Esophagus muscularis mucosa (tissue), 4 donors: ENCODE measurements around the gene POLDIP2. TPM values are rescaled to one million over a fixed set of nuclear protein-coding genes. Genes with fewer than 3 reads are reported as not detected.

ENCODE experiments used
- DNase-seq: peaks from one replicate; pipeline ENCODE4 v3.0.0-alpha.2; 2017; ENCODE audit errors: extremely low spot score
- H3K27ac ChIP-seq, 4 donors: fragments of 200-600 bp; sonication (generic); replicated peaks in 1 of 4; 1 replicate in 3 of 4; 2 replicates in 1 of 4; pipeline ENCODE4 v1.5.1; 2016 to 2019; ENCODE audit warnings: mild to moderate bottlenecking in 1 of 4
- H3K27me3 ChIP-seq, 4 donors: fragments of 200-600 bp; sonication (generic); one replicate each; pipeline versions ENCODE4 v1.5.1 to v1.6.0; 2016 to 2019
- H3K36me3 ChIP-seq, 4 donors: fragments of 200-600 bp; sonication (generic); one replicate each; pipeline ENCODE4 v1.5.1; 2016 to 2019
- H3K4me1 ChIP-seq, 4 donors: fragments of 200-600 bp; sonication (generic); one replicate each; pipeline ENCODE4 v1.5.1; 2016 to 2019
- H3K4me3 ChIP-seq, 4 donors: fragments of 200-600 bp; sonication (generic); 1 replicate in 2 of 4; 2 replicates in 2 of 4; pipeline ENCODE4 v1.5.1; 2016 to 2019; ENCODE audit warnings: mild to moderate bottlenecking in 4 of 4, moderate library complexity in 1 of 4
- H3K9me3 ChIP-seq, 4 donors: fragments of 200-600 bp; sonication (generic); 1 replicate in 3 of 4; 2 replicates in 1 of 4; pipeline ENCODE4 v1.5.1; 2016 to 2019
- EP300 ChIP-seq: sonication (generic); formaldehyde crosslinking; IDR thresholded peaks from one replicate; pipeline ENCODE4 v1.6.1; 2017; ENCODE audit warnings: antibody characterized with exemption
- POLR2A ChIP-seq: fragments of 450-650 bp; IDR thresholded peaks from one replicate; pipeline ENCODE4 v1.6.1; 2017; ENCODE audit warnings: antibody characterized with exemption, moderate library complexity, mild to moderate bottlenecking, low read depth
- POLR2AphosphoS5 ChIP-seq, 2 donors: sonication (generic); formaldehyde crosslinking; IDR thresholded peaks; one replicate each; pipeline ENCODE4 v1.6.1; 2017; ENCODE audit warnings: antibody characterized with exemption in 2 of 2
- WGBS: methylation state at CpG from one replicate; pipeline ENCODE4 v1.1.5; 2018; 5-methylcytosine and 5-hydroxymethylcytosine counted together
- intact Hi-C: fragments of 100-400 bp; cut with DNase I; formaldehyde crosslinking; loops from one replicate; pipeline ENCODE4 v1.15.1; 2023
- total RNA-seq, 4 donors: library from RNA; depleted of rRNA; stranded (reverse); fragments of >200 nt; gene quantifications; one replicate each; pipeline versions ENCODE4 v1.1.0 to v1.2.1, GENCODE V29; 2016
- TF ChIP-seq, protein P1 (sequence below), 3 experiments: fragments of 200-600 bp in 2 of 3; fragments of 450-650 bp in 1 of 3; sonication (generic) in 2 of 3; IDR thresholded peaks; one replicate each; pipeline ENCODE4 v1.5.1; 2017 to 2019; ENCODE audit warnings: antibody characterized with exemption in 3 of 3, mild to moderate bottlenecking in 2 of 3, moderate library complexity in 1 of 3

The POLDIP2 gene
- total RNA-seq, 4 donors from 2014 or later: 67.7 to 97.5 (median 81.4) TPM

DNA sequence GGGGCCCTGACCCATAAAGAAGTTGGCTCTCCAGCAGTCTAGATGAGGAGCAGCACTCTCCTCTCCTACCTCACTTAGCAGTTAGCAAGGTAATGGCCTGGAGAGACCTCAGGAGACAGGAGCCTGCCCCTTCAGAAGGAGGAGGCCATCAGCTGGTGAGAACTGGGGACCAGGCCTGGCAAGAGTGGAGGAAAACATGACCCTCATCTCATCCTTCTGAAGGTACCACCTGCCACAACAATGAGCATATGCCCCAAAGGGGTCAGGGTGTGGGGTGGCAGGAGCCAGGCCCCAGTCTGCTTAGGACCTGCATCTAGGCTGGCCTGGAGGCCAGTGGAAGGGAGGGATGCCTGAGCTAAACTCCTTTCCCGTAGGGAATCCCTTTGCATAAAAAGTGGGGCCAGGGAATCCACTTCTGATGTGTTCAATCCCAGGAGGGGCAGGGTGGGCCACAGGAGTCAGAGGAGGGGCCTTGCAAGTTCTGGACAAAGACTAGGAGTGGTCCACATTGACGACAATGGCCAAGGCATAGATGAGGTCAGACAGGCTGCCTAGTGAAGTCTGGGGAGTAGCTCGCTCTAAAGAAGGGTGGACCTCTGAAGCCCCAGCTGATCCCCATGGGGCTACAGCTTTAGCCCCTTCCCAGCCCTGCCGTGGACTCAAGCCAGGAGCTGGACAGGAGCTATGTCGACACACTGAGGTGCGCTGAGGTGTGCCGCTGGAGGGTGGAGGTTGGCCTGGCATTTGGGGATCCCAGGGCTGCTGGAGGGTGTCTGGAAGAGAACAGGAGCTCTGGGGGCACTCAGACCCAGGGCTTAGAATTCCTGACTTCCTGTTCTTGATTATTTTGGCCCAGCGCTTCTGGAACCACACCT, 6.7 kb upstream of the POLDIP2 start:
- Histone ChIP-seq H3K9me3 (no peaks in the 10 kb centered on the region), H3K4me1 (no peaks in the 10 kb centered on the region), H3K36me3 (peaks cover 44 to 74% (median 71%) of the 10 kb centered on the region in 4 donors), H3K4me3 (no peak overlapping the region), H3K27me3 (no peaks in the 10 kb centered on the region), H3K27ac (no peak overlapping the region)
- intact Hi-C loops: no loop called here
- no peak for TF ChIP-seq POLR2AphosphoS5 (IDR thresholded peaks at IDR 0.05)
- TF ChIP-seq EP300: no peak
- no peak for TF ChIP-seq POLR2A
- DNase-seq: no peak
- WGBS: 65% methylated on average over 3 of the region's 8 CpGs

DNA sequence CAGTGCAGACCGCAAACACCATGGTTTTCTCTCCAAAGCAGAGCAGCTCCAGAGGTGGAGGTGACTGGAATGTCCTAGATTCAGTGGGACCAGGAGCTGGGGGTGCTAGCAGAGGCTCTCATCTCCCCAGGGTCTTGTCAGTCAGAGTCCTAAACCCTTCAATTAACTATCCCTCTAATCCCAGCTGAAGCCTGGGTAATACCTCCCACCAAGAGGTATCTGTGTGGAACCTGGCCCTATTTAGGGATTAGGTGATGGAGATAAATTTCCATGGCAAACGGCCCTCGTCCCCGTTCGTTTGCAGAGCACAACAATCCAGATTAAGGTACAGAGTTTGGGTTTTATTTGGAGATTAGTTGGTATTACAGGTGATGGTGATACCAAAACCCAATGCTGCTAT, 5.9 kb upstream of the POLDIP2 start:
- intact Hi-C loops: no loop called here
- H3K9me3 ChIP-seq: no peaks in the 10 kb centered on the region
- no peak overlapping the region for H3K4me3 ChIP-seq
- 94% methylated on average over 5 of the region's 5 CpGs for WGBS
- peaks cover 5 to 8% (median 6%) of the 10 kb centered on the region in 4 donors for H3K4me1 ChIP-seq
- H3K27ac ChIP-seq: no peak overlapping the region
- TF ChIP-seq EP300 (no peak), POLR2A (no peak), POLR2AphosphoS5 (IDR thresholded peaks at IDR 0.05) (no peak)
- TF ChIP-seq, protein P1, sequence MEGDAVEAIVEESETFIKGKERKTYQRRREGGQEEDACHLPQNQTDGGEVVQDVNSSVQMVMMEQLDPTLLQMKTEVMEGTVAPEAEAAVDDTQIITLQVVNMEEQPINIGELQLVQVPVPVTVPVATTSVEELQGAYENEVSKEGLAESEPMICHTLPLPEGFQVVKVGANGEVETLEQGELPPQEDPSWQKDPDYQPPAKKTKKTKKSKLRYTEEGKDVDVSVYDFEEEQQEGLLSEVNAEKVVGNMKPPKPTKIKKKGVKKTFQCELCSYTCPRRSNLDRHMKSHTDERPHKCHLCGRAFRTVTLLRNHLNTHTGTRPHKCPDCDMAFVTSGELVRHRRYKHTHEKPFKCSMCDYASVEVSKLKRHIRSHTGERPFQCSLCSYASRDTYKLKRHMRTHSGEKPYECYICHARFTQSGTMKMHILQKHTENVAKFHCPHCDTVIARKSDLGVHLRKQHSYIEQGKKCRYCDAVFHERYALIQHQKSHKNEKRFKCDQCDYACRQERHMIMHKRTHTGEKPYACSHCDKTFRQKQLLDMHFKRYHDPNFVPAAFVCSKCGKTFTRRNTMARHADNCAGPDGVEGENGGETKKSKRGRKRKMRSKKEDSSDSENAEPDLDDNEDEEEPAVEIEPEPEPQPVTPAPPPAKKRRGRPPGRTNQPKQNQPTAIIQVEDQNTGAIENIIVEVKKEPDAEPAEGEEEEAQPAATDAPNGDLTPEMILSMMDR (IDR thresholded peaks at IDR 0.05): no peak
- H3K27me3 ChIP-seq: no peaks in the 10 kb centered on the region
- DNase-seq: no peak
- peaks cover 44 to 75% (median 73%) of the 10 kb centered on the region in 4 donors for H3K36me3 ChIP-seq

DNA sequence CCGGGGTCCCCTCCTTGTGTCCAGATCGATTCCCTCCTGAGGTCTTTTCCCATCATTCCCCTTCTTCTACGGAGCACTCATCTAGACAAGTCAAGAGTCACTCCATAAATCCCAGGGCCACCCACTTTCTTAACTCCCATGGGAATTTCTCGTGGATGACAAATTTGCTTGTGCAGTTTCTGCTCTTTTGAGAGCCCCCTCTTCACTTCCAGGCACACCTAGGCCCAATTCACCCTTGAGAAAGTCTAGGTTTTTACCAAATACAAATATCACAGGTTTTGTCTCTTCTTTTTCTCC, 522 bp upstream of the POLDIP2 start:
- Histone ChIP-seq H3K36me3 (peaks cover 48 to 70% (median 61%) of the 10 kb centered on the region in 4 donors), H3K27ac (peak overlapping the region; percentile 86 to 95 (median 95)), H3K4me3 (peak overlapping the region; percentile 92 to 99 (median 94)), H3K9me3 (no peaks in the 10 kb centered on the region), H3K27me3 (no peaks in the 10 kb centered on the region), H3K4me1 (peaks cover 21 to 37% (median 29%) of the 10 kb centered on the region in 4 donors)
- TF ChIP-seq POLR2A (no peak), POLR2AphosphoS5 (IDR thresholded peaks at IDR 0.05) (no peak), EP300 (no peak)
- TF ChIP-seq, protein P1 (IDR thresholded peaks at IDR 0.05): no peak
- 4% methylated on average over 4 of the region's 4 CpGs for WGBS
- no peak for DNase-seq
- intact Hi-C loops: no loop called here

DNA sequence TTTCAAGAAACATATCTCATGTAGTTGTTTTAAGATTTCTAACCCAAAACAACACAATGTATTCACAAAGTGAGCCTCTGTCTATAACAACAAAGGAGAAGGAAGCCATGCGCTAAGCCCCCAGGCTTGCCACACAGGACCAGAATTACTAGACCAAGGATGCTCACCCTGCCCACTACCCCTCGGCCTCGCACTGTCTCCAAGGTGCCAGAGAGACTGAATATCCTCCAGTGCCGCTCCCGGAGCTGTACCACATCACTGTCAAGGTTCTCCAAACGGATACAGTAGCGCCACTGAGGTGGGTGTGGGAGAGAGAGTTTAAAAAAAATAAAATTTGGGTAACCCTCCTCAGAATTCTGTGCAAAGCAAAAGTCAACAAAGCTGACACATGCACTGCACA, 7.1 kb downstream of the POLDIP2 start:
- TF ChIP-seq EP300: no peak
- TF ChIP-seq, protein P1 (IDR thresholded peaks at IDR 0.05): no peak
- no peak for TF ChIP-seq POLR2AphosphoS5 (IDR thresholded peaks at IDR 0.05)
- TF ChIP-seq POLR2A: no peak
- no peak for DNase-seq
- H3K4me3 ChIP-seq: no peak overlapping the region
- H3K4me1 ChIP-seq: peaks cover 9 to 18% (median 15%) of the 10 kb centered on the region in 4 donors
- intact Hi-C loops: no loop called here
- no peak overlapping the region for H3K27ac ChIP-seq
- no peaks in the 10 kb centered on the region for H3K9me3 ChIP-seq
- no peaks in the 10 kb centered on the region for H3K27me3 ChIP-seq
- H3K36me3 ChIP-seq: peaks cover 67 to 100% (median 96%) of the 10 kb centered on the region in 4 donors
- WGBS: 92% methylated on average over 7 of the region's 7 CpGs

DNA sequence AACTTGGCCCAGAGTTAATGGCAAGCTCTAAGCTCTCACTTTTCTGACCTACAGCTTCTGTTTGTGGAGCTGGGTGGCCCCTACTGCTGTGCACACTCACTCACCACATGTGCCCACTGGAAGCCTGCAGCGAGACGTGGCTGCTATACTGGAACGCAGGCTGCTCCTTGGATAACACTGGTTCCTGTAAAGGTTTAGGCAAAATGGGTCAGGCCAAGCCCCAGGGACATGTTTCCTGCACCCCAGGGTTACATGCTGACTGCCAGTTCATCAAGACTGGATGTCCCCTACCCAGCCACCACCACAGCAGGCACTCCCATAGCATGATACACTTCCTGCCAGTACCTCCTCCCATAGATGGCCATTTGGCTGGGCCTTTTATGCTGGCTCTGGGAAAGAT, 8.3 kb downstream of the POLDIP2 start:
- Histone ChIP-seq H3K27me3 (no peaks in the 10 kb centered on the region), H3K36me3 (peaks cover 68 to 100% (median 98%) of the 10 kb centered on the region in 4 donors), H3K27ac (no peak overlapping the region), H3K4me1 (peaks cover 9 to 17% (median 12%) of the 10 kb centered on the region in 4 donors), H3K9me3 (no peaks in the 10 kb centered on the region), H3K4me3 (no peak overlapping the region)
- WGBS: 70% methylated on average over 2 of the region's 3 CpGs
- intact Hi-C loops: no loop called here
- TF ChIP-seq POLR2A: no peak
- TF ChIP-seq, protein P1 (IDR thresholded peaks at IDR 0.05): no peak
- TF ChIP-seq POLR2AphosphoS5 (IDR thresholded peaks at IDR 0.05): no peak
- no peak for TF ChIP-seq EP300
- DNase-seq: no peak
